ENCODE measurements around the gene WBP2. TPM values are rescaled to one million over a fixed set of nuclear protein-coding genes. Genes with fewer than 3 reads are reported as not detected.

WBP2 gene
- total and polyA plus RNA-seq, 10 of the 15 experiments (the other 5 are each of a cell fraction or from before 2014, with no cell fraction given) = 1.5 to 57.3 (median 27.5) TPM

DNA sequence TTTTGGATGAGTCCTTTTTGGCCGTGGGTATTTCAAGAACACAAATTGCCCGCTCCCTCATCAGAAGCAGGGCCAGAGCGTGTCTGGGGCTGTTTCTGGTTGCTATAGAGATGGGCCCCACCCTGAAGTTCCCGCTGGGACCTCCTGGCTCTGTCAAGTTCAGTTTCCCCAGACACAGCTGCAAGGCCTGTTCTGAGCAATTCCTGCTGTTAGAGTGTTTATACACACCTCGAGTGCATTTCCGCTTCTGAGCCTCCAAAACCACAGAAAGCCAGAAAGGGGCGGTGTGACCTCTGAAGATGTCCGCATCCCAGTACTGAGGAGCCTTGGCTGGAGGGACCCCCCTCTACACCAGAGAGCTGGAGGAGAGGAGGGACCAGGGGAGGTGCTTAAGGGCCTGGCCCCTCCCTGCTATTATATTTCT is 9.3 kb upstream of the WBP2 start (continued):
- TF ChIP-seq, protein P1, sequence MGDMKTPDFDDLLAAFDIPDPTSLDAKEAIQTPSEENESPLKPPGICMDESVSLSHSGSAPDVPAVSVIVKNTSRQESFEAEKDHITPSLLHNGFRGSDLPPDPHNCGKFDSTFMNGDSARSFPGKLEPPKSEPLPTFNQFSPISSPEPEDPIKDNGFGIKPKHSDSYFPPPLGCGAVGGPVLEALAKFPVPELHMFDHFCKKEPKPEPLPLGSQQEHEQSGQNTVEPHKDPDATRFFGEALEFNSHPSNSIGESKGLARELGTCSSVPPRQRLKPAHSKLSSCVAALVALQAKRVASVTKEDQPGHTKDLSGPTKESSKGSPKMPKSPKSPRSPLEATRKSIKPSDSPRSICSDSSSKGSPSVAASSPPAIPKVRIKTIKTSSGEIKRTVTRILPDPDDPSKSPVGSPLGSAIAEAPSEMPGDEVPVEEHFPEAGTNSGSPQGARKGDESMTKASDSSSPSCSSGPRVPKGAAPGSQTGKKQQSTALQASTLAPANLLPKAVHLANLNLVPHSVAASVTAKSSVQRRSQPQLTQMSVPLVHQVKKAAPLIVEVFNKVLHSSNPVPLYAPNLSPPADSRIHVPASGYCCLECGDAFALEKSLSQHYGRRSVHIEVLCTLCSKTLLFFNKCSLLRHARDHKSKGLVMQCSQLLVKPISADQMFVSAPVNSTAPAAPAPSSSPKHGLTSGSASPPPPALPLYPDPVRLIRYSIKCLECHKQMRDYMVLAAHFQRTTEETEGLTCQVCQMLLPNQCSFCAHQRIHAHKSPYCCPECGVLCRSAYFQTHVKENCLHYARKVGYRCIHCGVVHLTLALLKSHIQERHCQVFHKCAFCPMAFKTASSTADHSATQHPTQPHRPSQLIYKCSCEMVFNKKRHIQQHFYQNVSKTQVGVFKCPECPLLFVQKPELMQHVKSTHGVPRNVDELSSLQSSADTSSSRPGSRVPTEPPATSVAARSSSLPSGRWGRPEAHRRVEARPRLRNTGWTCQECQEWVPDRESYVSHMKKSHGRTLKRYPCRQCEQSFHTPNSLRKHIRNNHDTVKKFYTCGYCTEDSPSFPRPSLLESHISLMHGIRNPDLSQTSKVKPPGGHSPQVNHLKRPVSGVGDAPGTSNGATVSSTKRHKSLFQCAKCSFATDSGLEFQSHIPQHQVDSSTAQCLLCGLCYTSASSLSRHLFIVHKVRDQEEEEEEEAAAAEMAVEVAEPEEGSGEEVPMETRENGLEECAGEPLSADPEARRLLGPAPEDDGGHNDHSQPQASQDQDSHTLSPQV (IDR thresholded peaks at IDR 0.05) = no peak
- TF ChIP-seq SRF (IDR thresholded peaks at IDR 0.05; ENCODE audit: low read depth in 2 of 2, low read length in 2 of 2) (no peak), BHLHE40 (IDR thresholded peaks at IDR 0.05; ENCODE audit: borderline replicate concordance in 1 of 2, low read depth in 2 of 2, low read length in 1 of 2) (0 out of 4 replicates have a peak, but pooled peaks of 1 of the 2 experiments have one; percentile 8), SMARCA5 (IDR thresholded peaks at IDR 0.05) (no peak), KLF5 (IDR thresholded peaks at IDR 0.05; ENCODE audit: partially characterized antibody) (no peak), NFIC (IDR thresholded peaks at IDR 0.05; ENCODE audit: low read depth, low read length) (peak; percentile 75), BRCA1 (IDR thresholded peaks at IDR 0.05; ENCODE audit: low read depth, low read length) (no peak), E4F1 (IDR thresholded peaks at IDR 0.05; ENCODE audit: borderline replicate concordance, partially characterized antibody) (no peak), GABPA (IDR thresholded peaks at IDR 0.05; ENCODE audit: low read depth) (no peak), GATAD2B (conservative IDR thresholded peaks at IDR 0.05; ENCODE audit: low read depth) (0 out of 2 replicates have a peak, but pooled peaks have one; percentile 31), RAD21 (IDR thresholded peaks at IDR 0.05; ENCODE audit: insufficient read depth, low read depth, low read length) (no peak), JUND (IDR thresholded peaks at IDR 0.05; ENCODE audit: low read depth, low read length) (no peak), ESRRA (IDR thresholded peaks at IDR 0.05; ENCODE audit: low read length) (no peak), ZSCAN29 (IDR thresholded peaks at IDR 0.05) (no peak), BMI1 (IDR thresholded peaks at IDR 0.05; ENCODE audit: borderline replicate concordance) (no peak), ZNF622 (IDR thresholded peaks at IDR 0.05) (no peak), PML (IDR thresholded peaks at IDR 0.05; ENCODE audit: low read length) (no peak), USF2 (IDR thresholded peaks at IDR 0.05; ENCODE audit: borderline replicate concordance, low read depth, low read length) (no peak), TBL1XR1 (IDR thresholded peaks at IDR 0.05; ENCODE audit: low read depth, low read length) (0 out of 2 replicates have a peak, but pooled peaks have one; percentile 51), SUZ12 (IDR thresholded peaks at IDR 0.05; ENCODE audit: unreplicated experiment) (no peak)
- TF ChIP-seq, protein P2, sequence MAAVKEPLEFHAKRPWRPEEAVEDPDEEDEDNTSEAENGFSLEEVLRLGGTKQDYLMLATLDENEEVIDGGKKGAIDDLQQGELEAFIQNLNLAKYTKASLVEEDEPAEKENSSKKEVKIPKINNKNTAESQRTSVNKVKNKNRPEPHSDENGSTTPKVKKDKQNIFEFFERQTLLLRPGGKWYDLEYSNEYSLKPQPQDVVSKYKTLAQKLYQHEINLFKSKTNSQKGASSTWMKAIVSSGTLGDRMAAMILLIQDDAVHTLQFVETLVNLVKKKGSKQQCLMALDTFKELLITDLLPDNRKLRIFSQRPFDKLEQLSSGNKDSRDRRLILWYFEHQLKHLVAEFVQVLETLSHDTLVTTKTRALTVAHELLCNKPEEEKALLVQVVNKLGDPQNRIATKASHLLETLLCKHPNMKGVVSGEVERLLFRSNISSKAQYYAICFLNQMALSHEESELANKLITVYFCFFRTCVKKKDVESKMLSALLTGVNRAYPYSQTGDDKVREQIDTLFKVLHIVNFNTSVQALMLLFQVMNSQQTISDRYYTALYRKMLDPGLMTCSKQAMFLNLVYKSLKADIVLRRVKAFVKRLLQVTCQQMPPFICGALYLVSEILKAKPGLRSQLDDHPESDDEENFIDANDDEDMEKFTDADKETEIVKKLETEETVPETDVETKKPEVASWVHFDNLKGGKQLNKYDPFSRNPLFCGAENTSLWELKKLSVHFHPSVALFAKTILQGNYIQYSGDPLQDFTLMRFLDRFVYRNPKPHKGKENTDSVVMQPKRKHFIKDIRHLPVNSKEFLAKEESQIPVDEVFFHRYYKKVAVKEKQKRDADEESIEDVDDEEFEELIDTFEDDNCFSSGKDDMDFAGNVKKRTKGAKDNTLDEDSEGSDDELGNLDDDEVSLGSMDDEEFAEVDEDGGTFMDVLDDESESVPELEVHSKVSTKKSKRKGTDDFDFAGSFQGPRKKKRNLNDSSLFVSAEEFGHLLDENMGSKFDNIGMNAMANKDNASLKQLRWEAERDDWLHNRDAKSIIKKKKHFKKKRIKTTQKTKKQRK (IDR thresholded peaks at IDR 0.05; ENCODE audit: low read depth, low read length) = no peak

Measured in GM12878 (cell line).